GM18520 (cell line): ENCODE measurements around the gene RHOH.
"Not testable (repeated sequence)": the region's sequence is repeated elsewhere in the genome, so short reads cannot be mapped to it uniquely, and the experiment has no call there.

Experiments
- ATAC-seq: cut with Tn5 transposase; IDR thresholded peaks from one replicate; pipeline ENCODE4 v1.9.1; 2021; ENCODE audit not compliant: unreplicated experiment

RHOH gene

GRCh38 chr4:40256817-40257216 is 60.0 kb downstream of the RHOH start:
- ATAC-seq, result no peak

GRCh38 chr4:40258627-40259026 is 61.8 kb downstream of the RHOH start:
- ATAC-seq, result no peak

- ATAC-seq, result no peak
Measured at GRCh38 chr4:40261231-40262076, 64.6 kb downstream of the RHOH start.

- no peak for ATAC-seq
Measured at GRCh38 chr4:40262077-40262528, 65.3 kb downstream of the RHOH start.

GRCh38 chr4:40262861-40263260 is 66.0 kb downstream of the RHOH start:
- no peak for ATAC-seq

- ATAC-seq, result no peak
Measured at GRCh38 chr4:40264497-40264896, 67.7 kb downstream of the RHOH start.

GRCh38 chr4:40264995-40265909 is 68.4 kb downstream of the RHOH start:
- ATAC-seq, result no peak

GRCh38 chr4:40265910-40266274 is 69.1 kb downstream of the RHOH start:
- ATAC-seq, result no peak

- ATAC-seq, result no peak
Measured at GRCh38 chr4:40269133-40269532, 72.3 kb downstream of the RHOH start.

GRCh38 chr4:40270609-40271008 is 73.8 kb downstream of the RHOH start:
- no peak for ATAC-seq

GRCh38 chr4:40275065-40275730 is 78.4 kb downstream of the RHOH start:
- ATAC-seq, result no peak

- no peak for ATAC-seq
Measured at GRCh38 chr4:40276546-40276945, 79.7 kb downstream of the RHOH start.

GRCh38 chr4:40280586-40280985 is 83.8 kb downstream of the RHOH start:
- ATAC-seq, result no peak

GRCh38 chr4:40281099-40281498 is 84.3 kb downstream of the RHOH start:
- ATAC-seq, result no peak

GRCh38 chr4:40281913-40282312 is 85.1 kb downstream of the RHOH start:
- no peak for ATAC-seq

GRCh38 chr4:40282857-40283256 is 86.0 kb downstream of the RHOH start:
- not testable (repeated sequence) for ATAC-seq

- no peak for ATAC-seq
Measured at GRCh38 chr4:40283413-40283812, 86.6 kb downstream of the RHOH start.

GRCh38 chr4:40283968-40284367 is 87.1 kb downstream of the RHOH start:
- no peak for ATAC-seq

- ATAC-seq, result no peak
Measured at GRCh38 chr4:40285692-40286091, 88.9 kb downstream of the RHOH start.

GRCh38 chr4:40288566-40288965 is 91.7 kb downstream of the RHOH start:
- no peak for ATAC-seq
